H1 (cell line): ENCODE measurements around the gene TSPEAR. TPM values are rescaled to one million over a fixed set of nuclear protein-coding genes. Genes with fewer than 3 reads are reported as not detected.

Experiments used
- EP300 ChIP-seq, 2 experiments: IDR thresholded peaks; 1 replicate in 1 of 2; 2 replicates in 1 of 2; pipeline ENCODE4 v1.6.1; 2011 to 2012; ENCODE audit warnings: low read depth in 2 of 2, low read length in 2 of 2, mild to moderate bottlenecking in 2 of 2, borderline replicate concordance in 1 of 2, inconsistent platforms in 1 of 2, moderate library complexity in 1 of 2
- KDM1A ChIP-seq: fragments of 200-600, 300-600 bp; sonication (generic); IDR thresholded peaks from 2 replicates; pipeline ENCODE4 v1.7.1; 2016; ENCODE audit warnings: mild to moderate bottlenecking, low read length, borderline replicate concordance
- SUZ12 ChIP-seq: fragments of 200-600 bp; sonication (generic); IDR thresholded peaks from 2 replicates; pipeline ENCODE4 v1.6.1; 2012; ENCODE audit warnings: mild to moderate bottlenecking, inconsistent platforms, low read length, moderate library complexity, mixed read lengths
- TAF1 ChIP-seq: IDR thresholded peaks from 2 replicates; pipeline ENCODE4 v1.6.1; 2011; ENCODE audit warnings: mild to moderate bottlenecking, low read depth, low read length
- polyA plus RNA-seq, 7 experiments: library from polyadenylated mRNA; depleted of rRNA in 3 of 7; stranded (reverse) in 5 of 7; unstranded in 2 of 7; fragments of >200 nt in 5 of 7; fragments of 200-250 nt in 2 of 7; gene quantifications; 1 replicate in 5 of 7; 2 replicates in 1 of 7; 4 replicates in 1 of 7; pipeline versions ENCODE4 v1.2.1 to v1.2.3, GENCODE V29; 2011 to 2013; ENCODE audit warnings: missing spikeins in 2 of 7, mixed read lengths in 2 of 7
- total RNA-seq: library from RNA; stranded (reverse); fragmentation: NEBNext Ultra II Directional; extraction: Animal tissue kit (Norgen Biotek cat#: 25700); gene quantifications from 2 replicates; pipeline ENCODE4 v1.2.1, GENCODE V29; 2021
- TF ChIP-seq, protein P1 (sequence below): fragments of 300-600 bp; sonication (generic); IDR thresholded peaks from 2 replicates; pipeline ENCODE4 v1.7.1; 2012; ENCODE audit warnings: low read length, moderate library complexity, mild to moderate bottlenecking, inconsistent platforms; ENCODE audit not compliant: insufficient replicate concordance
- TF ChIP-seq, protein P2 (sequence below): IDR thresholded peaks from 2 replicates; pipeline ENCODE4 v1.6.1; 2011; ENCODE audit warnings: low read length, improper control_type of control experiment

TSPEAR gene
- total and polyA plus RNA-seq, 2 of the 8 experiments (the other 6 are each of a cell fraction or from before 2014, with no cell fraction given): 0.58 to 0.89 TPM

GRCh38 chr21:44471341-44471740 lies 240.0 kb downstream of the TSPEAR start (continued):
- TF ChIP-seq, protein P1, sequence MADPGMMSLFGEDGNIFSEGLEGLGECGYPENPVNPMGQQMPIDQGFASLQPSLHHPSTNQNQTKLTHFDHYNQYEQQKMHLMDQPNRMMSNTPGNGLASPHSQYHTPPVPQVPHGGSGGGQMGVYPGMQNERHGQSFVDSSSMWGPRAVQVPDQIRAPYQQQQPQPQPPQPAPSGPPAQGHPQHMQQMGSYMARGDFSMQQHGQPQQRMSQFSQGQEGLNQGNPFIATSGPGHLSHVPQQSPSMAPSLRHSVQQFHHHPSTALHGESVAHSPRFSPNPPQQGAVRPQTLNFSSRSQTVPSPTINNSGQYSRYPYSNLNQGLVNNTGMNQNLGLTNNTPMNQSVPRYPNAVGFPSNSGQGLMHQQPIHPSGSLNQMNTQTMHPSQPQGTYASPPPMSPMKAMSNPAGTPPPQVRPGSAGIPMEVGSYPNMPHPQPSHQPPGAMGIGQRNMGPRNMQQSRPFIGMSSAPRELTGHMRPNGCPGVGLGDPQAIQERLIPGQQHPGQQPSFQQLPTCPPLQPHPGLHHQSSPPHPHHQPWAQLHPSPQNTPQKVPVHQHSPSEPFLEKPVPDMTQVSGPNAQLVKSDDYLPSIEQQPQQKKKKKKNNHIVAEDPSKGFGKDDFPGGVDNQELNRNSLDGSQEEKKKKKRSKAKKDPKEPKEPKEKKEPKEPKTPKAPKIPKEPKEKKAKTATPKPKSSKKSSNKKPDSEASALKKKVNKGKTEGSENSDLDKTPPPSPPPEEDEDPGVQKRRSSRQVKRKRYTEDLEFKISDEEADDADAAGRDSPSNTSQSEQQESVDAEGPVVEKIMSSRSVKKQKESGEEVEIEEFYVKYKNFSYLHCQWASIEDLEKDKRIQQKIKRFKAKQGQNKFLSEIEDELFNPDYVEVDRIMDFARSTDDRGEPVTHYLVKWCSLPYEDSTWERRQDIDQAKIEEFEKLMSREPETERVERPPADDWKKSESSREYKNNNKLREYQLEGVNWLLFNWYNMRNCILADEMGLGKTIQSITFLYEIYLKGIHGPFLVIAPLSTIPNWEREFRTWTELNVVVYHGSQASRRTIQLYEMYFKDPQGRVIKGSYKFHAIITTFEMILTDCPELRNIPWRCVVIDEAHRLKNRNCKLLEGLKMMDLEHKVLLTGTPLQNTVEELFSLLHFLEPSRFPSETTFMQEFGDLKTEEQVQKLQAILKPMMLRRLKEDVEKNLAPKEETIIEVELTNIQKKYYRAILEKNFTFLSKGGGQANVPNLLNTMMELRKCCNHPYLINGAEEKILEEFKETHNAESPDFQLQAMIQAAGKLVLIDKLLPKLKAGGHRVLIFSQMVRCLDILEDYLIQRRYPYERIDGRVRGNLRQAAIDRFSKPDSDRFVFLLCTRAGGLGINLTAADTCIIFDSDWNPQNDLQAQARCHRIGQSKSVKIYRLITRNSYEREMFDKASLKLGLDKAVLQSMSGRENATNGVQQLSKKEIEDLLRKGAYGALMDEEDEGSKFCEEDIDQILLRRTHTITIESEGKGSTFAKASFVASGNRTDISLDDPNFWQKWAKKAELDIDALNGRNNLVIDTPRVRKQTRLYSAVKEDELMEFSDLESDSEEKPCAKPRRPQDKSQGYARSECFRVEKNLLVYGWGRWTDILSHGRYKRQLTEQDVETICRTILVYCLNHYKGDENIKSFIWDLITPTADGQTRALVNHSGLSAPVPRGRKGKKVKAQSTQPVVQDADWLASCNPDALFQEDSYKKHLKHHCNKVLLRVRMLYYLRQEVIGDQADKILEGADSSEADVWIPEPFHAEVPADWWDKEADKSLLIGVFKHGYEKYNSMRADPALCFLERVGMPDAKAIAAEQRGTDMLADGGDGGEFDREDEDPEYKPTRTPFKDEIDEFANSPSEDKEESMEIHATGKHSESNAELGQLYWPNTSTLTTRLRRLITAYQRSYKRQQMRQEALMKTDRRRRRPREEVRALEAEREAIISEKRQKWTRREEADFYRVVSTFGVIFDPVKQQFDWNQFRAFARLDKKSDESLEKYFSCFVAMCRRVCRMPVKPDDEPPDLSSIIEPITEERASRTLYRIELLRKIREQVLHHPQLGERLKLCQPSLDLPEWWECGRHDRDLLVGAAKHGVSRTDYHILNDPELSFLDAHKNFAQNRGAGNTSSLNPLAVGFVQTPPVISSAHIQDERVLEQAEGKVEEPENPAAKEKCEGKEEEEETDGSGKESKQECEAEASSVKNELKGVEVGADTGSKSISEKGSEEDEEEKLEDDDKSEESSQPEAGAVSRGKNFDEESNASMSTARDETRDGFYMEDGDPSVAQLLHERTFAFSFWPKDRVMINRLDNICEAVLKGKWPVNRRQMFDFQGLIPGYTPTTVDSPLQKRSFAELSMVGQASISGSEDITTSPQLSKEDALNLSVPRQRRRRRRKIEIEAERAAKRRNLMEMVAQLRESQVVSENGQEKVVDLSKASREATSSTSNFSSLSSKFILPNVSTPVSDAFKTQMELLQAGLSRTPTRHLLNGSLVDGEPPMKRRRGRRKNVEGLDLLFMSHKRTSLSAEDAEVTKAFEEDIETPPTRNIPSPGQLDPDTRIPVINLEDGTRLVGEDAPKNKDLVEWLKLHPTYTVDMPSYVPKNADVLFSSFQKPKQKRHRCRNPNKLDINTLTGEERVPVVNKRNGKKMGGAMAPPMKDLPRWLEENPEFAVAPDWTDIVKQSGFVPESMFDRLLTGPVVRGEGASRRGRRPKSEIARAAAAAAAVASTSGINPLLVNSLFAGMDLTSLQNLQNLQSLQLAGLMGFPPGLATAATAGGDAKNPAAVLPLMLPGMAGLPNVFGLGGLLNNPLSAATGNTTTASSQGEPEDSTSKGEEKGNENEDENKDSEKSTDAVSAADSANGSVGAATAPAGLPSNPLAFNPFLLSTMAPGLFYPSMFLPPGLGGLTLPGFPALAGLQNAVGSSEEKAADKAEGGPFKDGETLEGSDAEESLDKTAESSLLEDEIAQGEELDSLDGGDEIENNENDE: no peak
- TF ChIP-seq, protein P2, sequence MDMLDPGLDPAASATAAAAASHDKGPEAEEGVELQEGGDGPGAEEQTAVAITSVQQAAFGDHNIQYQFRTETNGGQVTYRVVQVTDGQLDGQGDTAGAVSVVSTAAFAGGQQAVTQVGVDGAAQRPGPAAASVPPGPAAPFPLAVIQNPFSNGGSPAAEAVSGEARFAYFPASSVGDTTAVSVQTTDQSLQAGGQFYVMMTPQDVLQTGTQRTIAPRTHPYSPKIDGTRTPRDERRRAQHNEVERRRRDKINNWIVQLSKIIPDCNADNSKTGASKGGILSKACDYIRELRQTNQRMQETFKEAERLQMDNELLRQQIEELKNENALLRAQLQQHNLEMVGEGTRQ: no peak
- TF ChIP-seq EP300 (IDR thresholded peaks at IDR 0.05; ENCODE audit: borderline replicate concordance in 1 of 2, low read depth in 2 of 2, low read length in 2 of 2) (no peak), TAF1 (no peak), KDM1A (no peak), SUZ12 (no peak)
- TF ChIP-seq, all 59 proteins: peak for 0
